HepG2 (cell line): ENCODE measurements around the gene EPHX1. TPM values are rescaled to one million over a fixed set of nuclear protein-coding genes. Genes with fewer than 3 reads are reported as not detected.

ENCODE experiments used
- BCL3 ChIP-seq: sonication (generic); formaldehyde crosslinking; IDR thresholded peaks from 2 replicates; pipeline ENCODE4 v1.5.1; 2020; ENCODE audit warnings: mild to moderate bottlenecking, missing genetic modification reagents, moderate library complexity
- CHD4 ChIP-seq: fragments of 200-600 bp; sonication (generic); IDR thresholded peaks from 2 replicates; pipeline ENCODE4 v1.7.0; 2017; ENCODE audit warnings: mild to moderate bottlenecking, low read length, borderline replicate concordance
- HMGXB3 ChIP-seq: sonication (generic); formaldehyde crosslinking; IDR thresholded peaks from 2 replicates; pipeline ENCODE4 v1.4.0; 2020; ENCODE audit warnings: missing genetic modification reagents, borderline replicate concordance
- KLF13 ChIP-seq: sonication (generic); formaldehyde crosslinking; IDR thresholded peaks from 2 replicates; pipeline ENCODE4 v1.4.0; 2020; ENCODE audit warnings: mild to moderate bottlenecking, missing genetic modification reagents
- RBAK ChIP-seq: sonication (generic); formaldehyde crosslinking; IDR thresholded peaks from 2 replicates; pipeline ENCODE4 v1.5.1; 2020; ENCODE audit warnings: mild to moderate bottlenecking, missing genetic modification reagents
- RBM22 ChIP-seq: fragments of 200-400 bp; formaldehyde crosslinking; optimal IDR thresholded peaks from 2 replicates; pipeline ENCODE3; 2017; ENCODE audit warnings: mild to moderate bottlenecking, low read length, moderate library complexity
- TAF1 ChIP-seq: sonication (generic); formaldehyde crosslinking; IDR thresholded peaks from 2 replicates; pipeline ENCODE4 v1.4.0; 2020; ENCODE audit warnings: missing genetic modification reagents
- TFDP1 ChIP-seq: IDR thresholded peaks from 2 replicates; pipeline ENCODE4 v1.6.1; 2016; ENCODE audit warnings: missing compliant biosample characterization, missing genetic modification reagents, borderline replicate concordance
- ZHX1 ChIP-seq: sonication (generic); formaldehyde crosslinking; IDR thresholded peaks from 2 replicates; pipeline ENCODE4 v1.8.1; 2022; ENCODE audit warnings: low read depth, mild to moderate bottlenecking, missing genetic modification reagents
- ZNF234 ChIP-seq: sonication (generic); formaldehyde crosslinking; conservative IDR thresholded peaks from 2 replicates; pipeline ENCODE4 v1.5.1; 2020; ENCODE audit warnings: mild to moderate bottlenecking, missing genetic modification reagents
- ZNF33A ChIP-seq: sonication (generic); formaldehyde crosslinking; IDR thresholded peaks from 2 replicates; pipeline ENCODE4 v1.5.1; 2020; ENCODE audit warnings: missing genetic modification reagents, mild to moderate bottlenecking, moderate library complexity, borderline replicate concordance
- ZNF496 ChIP-seq: sonication (generic); formaldehyde crosslinking; IDR thresholded peaks from 2 replicates; pipeline ENCODE4 v1.8.1; 2023; ENCODE audit warnings: mild to moderate bottlenecking, moderate library complexity, missing genetic modification reagents; ENCODE audit not compliant: insufficient replicate concordance
- ZNF570 ChIP-seq: sonication (generic); formaldehyde crosslinking; IDR thresholded peaks from 2 replicates; pipeline ENCODE4 v1.4.0; 2020; ENCODE audit warnings: mild to moderate bottlenecking, missing genetic modification reagents, borderline replicate concordance
- ZNF687 ChIP-seq: sonication (generic); formaldehyde crosslinking; IDR thresholded peaks from 2 replicates; pipeline ENCODE4 v1.5.1; 2020; ENCODE audit warnings: mild to moderate bottlenecking, missing genetic modification reagents, moderate library complexity
- polyA plus RNA-seq, 8 experiments: library from polyadenylated mRNA; depleted of rRNA in 3 of 8; stranded (reverse) in 7 of 8; unstranded in 1 of 8; fragments of >200 nt; fragmentation: Illumina TruSeq in 4 of 8; extraction: Trizol in 4 of 8; gene quantifications; 2 replicates each; pipeline versions ENCODE4 v1.2.1 to v1.2.3, GENCODE V29; 2011 to 2016; ENCODE audit warnings: low read depth in 4 of 8, missing spikeins in 1 of 8, mixed read lengths in 1 of 8; ENCODE audit not compliant: insufficient read depth in 1 of 8
- total RNA-seq, 5 experiments: library from RNA; depleted of rRNA; stranded (reverse); fragments of >200 nt; fragmentation: Illumina TruSeq; extraction: Trizol; gene quantifications; 2 replicates each; pipeline ENCODE4 v1.2.3, GENCODE V29; 2016; ENCODE audit warnings: low read depth in 1 of 5

EPHX1 gene
- total and polyA plus RNA-seq, 2 of the 13 experiments (the other 11 are each of a cell fraction or from before 2014, with no cell fraction given), result 27.7 to 36.5 TPM

- TF ChIP-seq TAF1 (CRISPR knock-in tag), result no peak
- no peak for TF ChIP-seq ZNF570 (CRISPR knock-in tag)
- TF ChIP-seq ZNF687 (CRISPR knock-in tag), result peak; percentile 91
- TF ChIP-seq ZNF33A, result no peak
- no peak for TF ChIP-seq RBAK (CRISPR knock-in tag)
- 0 out of 2 replicates have a peak, but pooled peaks have one; percentile 54 for TF ChIP-seq HMGXB3
- no peak for TF ChIP-seq BCL3
- peak; percentile 64; the same call in 1 of the 2 replicates for TF ChIP-seq TFDP1 (CRISPR knock-in tag)
- TF ChIP-seq KLF13, result no peak
- TF ChIP-seq ZNF234 (CRISPR knock-in tag), result no peak
- TF ChIP-seq ZNF496, result no peak
- TF ChIP-seq RBM22, result no peak
- no peak for TF ChIP-seq CHD4
- TF ChIP-seq ZHX1 (CRISPR knock-in tag), result 0 out of 2 replicates have a peak, but pooled peaks have one; percentile 35
Measured at GRCh38 chr1:225825078-225825477, 15.2 kb downstream of the EPHX1 start (continued).
